ENCODE data around the gene LAMA2. TPM values are rescaled to one million over a fixed set of nuclear protein-coding genes. Genes with fewer than 3 reads are reported as not detected.
A peak's percentile ranks its signal among the peaks of the same experiment; 100 is the strongest.

The LAMA2 gene
- total RNA-seq, 1 donor from 2014 or later, result 115 TPM

- no peak for DNase-seq
- peak; percentile 59 for ATAC-seq (ENCODE audit: poor library complexity)
- intact Hi-C loops (cut with DNase I), result no loop called here
Measured at GRCh38 chr6:129351807-129352206, 468.9 kb downstream of the LAMA2 start.

- ATAC-seq (ENCODE audit: poor library complexity), result peak; percentile 71
- intact Hi-C loops (cut with DNase I), result no loop called here
- DNase-seq, result peak; percentile 56
Measured at GRCh38 chr6:129353067-129353466, 470.1 kb downstream of the LAMA2 start.

- intact Hi-C loops (cut with DNase I), result no loop called here
- ATAC-seq (ENCODE audit: poor library complexity), result no peak
- no peak for DNase-seq
Measured at GRCh38 chr6:129356129-129356528, 473.2 kb downstream of the LAMA2 start.

GRCh38 chr6:129359811-129360681, 477.1 kb downstream of the LAMA2 start:
- intact Hi-C loops (cut with DNase I), result no loop called here
- ATAC-seq (ENCODE audit: poor library complexity) (no peak), DNase-seq (no peak)

- DNase-seq, result no peak
- intact Hi-C loops (cut with DNase I), result no loop called here
- ATAC-seq (ENCODE audit: poor library complexity), result no peak
Measured at GRCh38 chr6:129360682-129360955, 477.7 kb downstream of the LAMA2 start.

GRCh38 chr6:129364037-129364436, 481.1 kb downstream of the LAMA2 start:
- DNase-seq (no peak), ATAC-seq (ENCODE audit: poor library complexity) (no peak)
- intact Hi-C loops (cut with DNase I), result no loop called here

- intact Hi-C loops (cut with DNase I), result no loop called here
- DNase-seq (no peak), ATAC-seq (ENCODE audit: poor library complexity) (no peak)
Measured at GRCh38 chr6:129364767-129365166, 481.8 kb downstream of the LAMA2 start.

- DNase-seq (no peak), ATAC-seq (ENCODE audit: poor library complexity) (peak; percentile 31)
- intact Hi-C loops (cut with DNase I), result no loop called here
Measured at GRCh38 chr6:129368076-129368475, 485.1 kb downstream of the LAMA2 start.

- DNase-seq (no peak), ATAC-seq (ENCODE audit: poor library complexity) (peak; percentile 8)
- intact Hi-C loops (cut with DNase I), result no loop called here
Measured at GRCh38 chr6:129368970-129369369, 486.0 kb downstream of the LAMA2 start.

GRCh38 chr6:129369737-129370136, 486.8 kb downstream of the LAMA2 start:
- intact Hi-C loops (cut with DNase I), result no loop called here
- peak; percentile 67 for ATAC-seq (ENCODE audit: poor library complexity)
- DNase-seq, result peak; percentile 31

- peak; percentile 68 for ATAC-seq (ENCODE audit: poor library complexity)
- DNase-seq, result peak; percentile 33
- intact Hi-C loops (cut with DNase I), result no loop called here
Measured at GRCh38 chr6:129370268-129370916, 487.5 kb downstream of the LAMA2 start.

- ATAC-seq (ENCODE audit: poor library complexity), result peak; percentile 58
- DNase-seq, result no peak
- intact Hi-C loops (cut with DNase I), result no loop called here
Measured at GRCh38 chr6:129381885-129382284, 498.9 kb downstream of the LAMA2 start.

- intact Hi-C loops (cut with DNase I), result no loop called here
- ATAC-seq (ENCODE audit: poor library complexity) (no peak), DNase-seq (no peak)
Measured at GRCh38 chr6:129382916-129383315, 500.0 kb downstream of the LAMA2 start.

GRCh38 chr6:129385117-129385516, 502.2 kb downstream of the LAMA2 start:
- ATAC-seq (ENCODE audit: poor library complexity) (no peak), DNase-seq (no peak)
- intact Hi-C loops (cut with DNase I), result no loop called here

GRCh38 chr6:129390900-129391299, 508.0 kb downstream of the LAMA2 start:
- no peak for DNase-seq
- peak; percentile 51 for ATAC-seq (ENCODE audit: poor library complexity)
- intact Hi-C loops (cut with DNase I), result no loop called here

- no peak for ATAC-seq (ENCODE audit: poor library complexity)
- intact Hi-C loops (cut with DNase I), result no loop called here
- no peak for DNase-seq
Measured at GRCh38 chr6:129393654-129394053, 510.7 kb downstream of the LAMA2 start.

GRCh38 chr6:129398764-129399163, 515.8 kb downstream of the LAMA2 start:
- intact Hi-C loops (cut with DNase I), result no loop called here
- no peak for ATAC-seq (ENCODE audit: poor library complexity)
- DNase-seq, result no peak

- DNase-seq, result no peak
- no peak for ATAC-seq (ENCODE audit: poor library complexity)
- intact Hi-C loops (cut with DNase I), result no loop called here
Measured at GRCh38 chr6:129402244-129402643, 519.3 kb downstream of the LAMA2 start.

GRCh38 chr6:129411092-129411491, 528.2 kb downstream of the LAMA2 start:
- intact Hi-C loops (cut with DNase I), result no loop called here
- no peak for DNase-seq
- ATAC-seq (ENCODE audit: poor library complexity), result no peak

GRCh38 chr6:129416337-129416990, 533.5 kb downstream of the LAMA2 start:
- DNase-seq (peak; percentile 49), ATAC-seq (ENCODE audit: poor library complexity) (peak; percentile 94)
- intact Hi-C loops (cut with DNase I), result no loop called here

Measured in Right ventricle myocardium superior (tissue), 1 donor.